ENCODE results near the gene RAPGEF1.

Gene RAPGEF1

DNA sequence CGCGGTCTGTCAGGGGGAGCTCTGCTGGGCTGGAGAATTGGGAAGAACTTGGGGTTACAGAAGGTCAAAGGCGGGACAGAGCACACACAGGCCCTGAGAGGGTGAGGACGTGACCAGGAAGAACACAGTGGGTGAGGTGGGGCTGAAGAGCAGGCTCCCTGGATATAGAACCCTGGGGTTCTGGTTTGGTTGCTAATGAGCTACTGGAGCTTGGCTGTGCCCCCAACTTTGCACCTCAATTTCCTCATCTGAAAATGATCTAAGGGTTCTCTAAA is 110.7 kb downstream of the RAPGEF1 start:
- no peak for DNase-seq (ENCODE audit: low read depth in 1 of 2, low spot score in 1 of 2)
- no peak for TF ChIP-seq GABPA (IDR thresholded peaks at IDR 0.05; ENCODE audit: low read depth)
- TF ChIP-seq, protein P1, sequence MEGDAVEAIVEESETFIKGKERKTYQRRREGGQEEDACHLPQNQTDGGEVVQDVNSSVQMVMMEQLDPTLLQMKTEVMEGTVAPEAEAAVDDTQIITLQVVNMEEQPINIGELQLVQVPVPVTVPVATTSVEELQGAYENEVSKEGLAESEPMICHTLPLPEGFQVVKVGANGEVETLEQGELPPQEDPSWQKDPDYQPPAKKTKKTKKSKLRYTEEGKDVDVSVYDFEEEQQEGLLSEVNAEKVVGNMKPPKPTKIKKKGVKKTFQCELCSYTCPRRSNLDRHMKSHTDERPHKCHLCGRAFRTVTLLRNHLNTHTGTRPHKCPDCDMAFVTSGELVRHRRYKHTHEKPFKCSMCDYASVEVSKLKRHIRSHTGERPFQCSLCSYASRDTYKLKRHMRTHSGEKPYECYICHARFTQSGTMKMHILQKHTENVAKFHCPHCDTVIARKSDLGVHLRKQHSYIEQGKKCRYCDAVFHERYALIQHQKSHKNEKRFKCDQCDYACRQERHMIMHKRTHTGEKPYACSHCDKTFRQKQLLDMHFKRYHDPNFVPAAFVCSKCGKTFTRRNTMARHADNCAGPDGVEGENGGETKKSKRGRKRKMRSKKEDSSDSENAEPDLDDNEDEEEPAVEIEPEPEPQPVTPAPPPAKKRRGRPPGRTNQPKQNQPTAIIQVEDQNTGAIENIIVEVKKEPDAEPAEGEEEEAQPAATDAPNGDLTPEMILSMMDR (IDR thresholded peaks at IDR 0.05; ENCODE audit: insufficient read depth, low read length), result no peak
- TF ChIP-seq POLR2AphosphoS5 (IDR thresholded peaks at IDR 0.05; ENCODE audit: low read depth), result no peak
- TF ChIP-seq REST (IDR thresholded peaks at IDR 0.05; ENCODE audit: insufficient replicate concordance, low read depth), result no peak
- no peak for TF ChIP-seq SPI1 (IDR thresholded peaks at IDR 0.05; ENCODE audit: borderline replicate concordance, low read depth)
- no peaks in the 10 kb centered on the region for H3K27me3 ChIP-seq (ENCODE audit: insufficient read depth, poor library complexity, severe bottlenecking)
- no peak overlapping the region for H3K4me3 ChIP-seq (replicated peaks; ENCODE audit: insufficient read depth, low read length)
- H3K27ac ChIP-seq (replicated peaks), result peak overlapping the region; percentile 54

DNA sequence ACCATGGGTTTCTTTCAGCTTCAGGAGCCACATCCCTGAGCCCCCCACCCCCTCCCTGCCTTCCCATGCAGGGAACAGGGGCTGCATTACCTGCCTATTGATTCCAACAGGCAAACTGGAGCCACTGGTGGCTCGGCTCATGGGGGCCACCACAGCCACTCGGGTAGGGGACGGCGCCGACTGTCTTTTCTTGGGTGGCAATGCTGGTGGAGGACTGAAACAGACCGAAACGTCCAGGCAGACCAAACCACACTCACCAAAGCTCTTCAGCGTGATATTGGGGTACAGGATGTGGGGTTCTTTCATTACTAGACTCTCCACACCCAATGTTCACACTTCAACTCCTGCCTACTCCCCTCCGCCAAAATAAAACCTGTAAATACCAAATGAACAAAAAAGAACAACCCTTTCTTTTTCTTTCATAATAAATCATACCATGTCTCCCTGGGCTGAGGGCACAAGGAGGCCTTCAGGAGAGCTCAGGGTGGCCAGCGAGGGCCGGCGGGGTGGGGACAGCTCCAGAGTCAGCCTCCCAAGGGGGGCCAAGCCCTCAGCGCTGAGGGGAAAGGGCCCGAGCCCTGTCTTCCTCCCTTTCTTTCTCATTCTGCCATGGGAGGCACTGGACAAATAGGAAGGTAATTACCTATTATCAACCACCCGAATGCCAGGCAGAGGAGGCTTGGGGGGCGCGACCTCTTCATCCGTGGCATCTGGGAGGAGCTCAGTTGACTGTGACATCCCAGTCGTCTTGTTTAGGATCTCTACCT is 111.2 kb downstream of the RAPGEF1 start:
- Histone ChIP-seq H3K4me3 (replicated peaks; ENCODE audit: insufficient read depth, low read length) (no peak overlapping the region), H3K27ac (replicated peaks) (peak overlapping the region; percentile 54), H3K27me3 (ENCODE audit: insufficient read depth, poor library complexity, severe bottlenecking) (no peaks in the 10 kb centered on the region)
- no peak for TF ChIP-seq SPI1 (IDR thresholded peaks at IDR 0.05; ENCODE audit: borderline replicate concordance, low read depth)
- TF ChIP-seq, protein P1 (IDR thresholded peaks at IDR 0.05; ENCODE audit: insufficient read depth, low read length), result no peak
- TF ChIP-seq REST (IDR thresholded peaks at IDR 0.05; ENCODE audit: insufficient replicate concordance, low read depth), result no peak
- TF ChIP-seq POLR2AphosphoS5 (IDR thresholded peaks at IDR 0.05; ENCODE audit: low read depth), result no peak
- no peak for TF ChIP-seq GABPA (IDR thresholded peaks at IDR 0.05; ENCODE audit: low read depth)
- DNase-seq (ENCODE audit: low read depth in 1 of 2, low spot score in 1 of 2), result no peak

GRCh38 chr9:131627648-131628458 is 112.0 kb downstream of the RAPGEF1 start:
- Histone ChIP-seq H3K27me3 (ENCODE audit: insufficient read depth, poor library complexity, severe bottlenecking) (no peaks in the 10 kb centered on the region), H3K27ac (replicated peaks) (peak overlapping the region; percentile 54), H3K4me3 (replicated peaks; ENCODE audit: insufficient read depth, low read length) (no peak overlapping the region)
- TF ChIP-seq POLR2AphosphoS5 (IDR thresholded peaks at IDR 0.05; ENCODE audit: low read depth) (peak; percentile 45; the same call in 1 of the 2 replicates), GABPA (IDR thresholded peaks at IDR 0.05; ENCODE audit: low read depth) (no peak), SPI1 (IDR thresholded peaks at IDR 0.05; ENCODE audit: borderline replicate concordance, low read depth) (no peak)
- DNase-seq (ENCODE audit: low read depth in 1 of 2, low spot score in 1 of 2), result peak in 1 of 2 experiments; percentile 85

DNA sequence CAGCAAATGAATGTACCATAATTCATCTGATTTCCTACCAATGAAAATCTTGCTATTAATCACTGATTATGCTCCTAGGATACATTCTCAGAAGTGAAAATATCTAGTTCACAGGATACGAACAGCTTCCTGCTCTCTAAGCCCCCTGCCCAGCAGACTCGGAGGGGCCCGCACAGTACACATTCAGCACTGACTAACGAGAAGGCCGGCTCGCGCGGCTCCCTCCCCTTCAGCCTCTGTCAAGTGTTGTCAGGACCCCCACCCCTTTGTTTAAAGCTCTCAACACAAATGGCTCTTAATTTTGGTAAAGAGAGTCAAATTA is 112.6 kb downstream of the RAPGEF1 start:
- DNase-seq (ENCODE audit: low read depth in 1 of 2, low spot score in 1 of 2), result no peak
- no peak overlapping the region for H3K4me3 ChIP-seq (replicated peaks; ENCODE audit: insufficient read depth, low read length)
- peak overlapping the region; percentile 54 for H3K27ac ChIP-seq (replicated peaks)
- H3K27me3 ChIP-seq (ENCODE audit: insufficient read depth, poor library complexity, severe bottlenecking), result no peaks in the 10 kb centered on the region
- TF ChIP-seq POLR2AphosphoS5 (IDR thresholded peaks at IDR 0.05; ENCODE audit: low read depth), result no peak
